HepG2 (cell line): Measurements from ENCODE around the gene CCL16. TPM values are rescaled to one million over a fixed set of nuclear protein-coding genes. Genes with fewer than 3 reads are reported as not detected.

Experiments used
- KMT2B ChIP-seq: IDR thresholded peaks from 2 replicates; pipeline ENCODE4 v1.6.1; 2016; ENCODE audit warnings: missing genetic modification reagents, missing compliant biosample characterization
- ZFP37 ChIP-seq: sonication (generic); formaldehyde crosslinking; IDR thresholded peaks from 2 replicates; pipeline ENCODE4 v1.4.0; 2020; ENCODE audit warnings: missing genetic modification reagents, borderline replicate concordance
- polyA plus RNA-seq, 8 experiments: library from polyadenylated mRNA; depleted of rRNA in 3 of 8; stranded (reverse) in 7 of 8; unstranded in 1 of 8; fragments of >200 nt; fragmentation: Illumina TruSeq in 4 of 8; extraction: Trizol in 4 of 8; gene quantifications; 2 replicates each; pipeline versions ENCODE4 v1.2.1 to v1.2.3, GENCODE V29; 2011 to 2016; ENCODE audit warnings: low read depth in 4 of 8, missing spikeins in 1 of 8, mixed read lengths in 1 of 8; ENCODE audit not compliant: insufficient read depth in 1 of 8
- total RNA-seq, 5 experiments: library from RNA; depleted of rRNA; stranded (reverse); fragments of >200 nt; fragmentation: Illumina TruSeq; extraction: Trizol; gene quantifications; 2 replicates each; pipeline ENCODE4 v1.2.3, GENCODE V29; 2016; ENCODE audit warnings: low read depth in 1 of 5
- TF ChIP-seq, protein P1 (sequence below): sonication (generic); formaldehyde crosslinking; IDR thresholded peaks from 2 replicates; pipeline ENCODE4 v1.5.1; 2020; ENCODE audit warnings: mild to moderate bottlenecking, missing genetic modification reagents
- TF ChIP-seq, protein P2 (sequence below): sonication (generic); formaldehyde crosslinking; IDR thresholded peaks from 2 replicates; pipeline ENCODE4 v1.4.0; 2020; ENCODE audit warnings: mild to moderate bottlenecking, missing genetic modification reagents
- TF ChIP-seq, protein P3 (sequence below): IDR thresholded peaks from 2 replicates; pipeline ENCODE4 v1.6.1; 2018; ENCODE audit warnings: missing genetic modification reagents, mild to moderate bottlenecking, missing compliant biosample characterization
- TF ChIP-seq, protein P4 (sequence below): sonication (generic); formaldehyde crosslinking; IDR thresholded peaks from 2 replicates; pipeline ENCODE4 v1.9.0; 2021; ENCODE audit warnings: mild to moderate bottlenecking, missing genetic modification reagents

CCL16 gene
- total and polyA plus RNA-seq, 2 of the 13 experiments (the other 11 are each of a cell fraction or from before 2014, with no cell fraction given): 2.0 to 14.7 TPM

DNA sequence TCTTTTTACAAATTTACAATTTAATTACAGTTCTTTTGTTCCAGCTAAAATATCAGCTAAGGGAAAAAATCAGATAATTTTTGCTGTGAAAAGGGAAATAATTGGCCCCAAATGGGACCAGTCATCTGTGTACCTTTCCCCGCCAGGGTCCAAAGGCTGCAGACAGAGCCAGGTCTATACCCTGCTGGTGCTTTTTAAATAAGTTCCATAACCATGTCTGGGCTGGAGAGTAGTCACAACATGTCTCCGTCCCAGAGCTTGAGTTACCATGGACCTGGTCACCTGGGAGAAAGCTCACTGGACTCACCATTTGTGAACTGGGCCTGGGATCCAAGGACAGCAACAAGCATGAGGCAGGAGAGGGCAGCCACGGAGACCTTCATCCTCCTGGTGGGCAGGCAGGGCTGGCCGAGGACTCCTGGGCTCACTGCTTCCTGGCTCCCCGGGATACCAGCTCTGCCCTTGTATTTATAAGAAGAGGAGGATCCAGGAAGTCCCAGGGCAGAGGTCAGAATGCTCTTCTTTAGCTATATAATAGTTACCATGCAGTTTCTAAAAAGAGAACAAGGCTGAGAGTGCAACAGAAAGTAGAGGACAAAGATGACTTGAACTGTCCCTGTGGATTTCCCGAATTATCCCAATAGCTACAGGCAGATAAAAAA lies 19.9 kb upstream of the CCL16 start, which contains the start of gene CCL15 (continued):
- TF ChIP-seq, protein P1, sequence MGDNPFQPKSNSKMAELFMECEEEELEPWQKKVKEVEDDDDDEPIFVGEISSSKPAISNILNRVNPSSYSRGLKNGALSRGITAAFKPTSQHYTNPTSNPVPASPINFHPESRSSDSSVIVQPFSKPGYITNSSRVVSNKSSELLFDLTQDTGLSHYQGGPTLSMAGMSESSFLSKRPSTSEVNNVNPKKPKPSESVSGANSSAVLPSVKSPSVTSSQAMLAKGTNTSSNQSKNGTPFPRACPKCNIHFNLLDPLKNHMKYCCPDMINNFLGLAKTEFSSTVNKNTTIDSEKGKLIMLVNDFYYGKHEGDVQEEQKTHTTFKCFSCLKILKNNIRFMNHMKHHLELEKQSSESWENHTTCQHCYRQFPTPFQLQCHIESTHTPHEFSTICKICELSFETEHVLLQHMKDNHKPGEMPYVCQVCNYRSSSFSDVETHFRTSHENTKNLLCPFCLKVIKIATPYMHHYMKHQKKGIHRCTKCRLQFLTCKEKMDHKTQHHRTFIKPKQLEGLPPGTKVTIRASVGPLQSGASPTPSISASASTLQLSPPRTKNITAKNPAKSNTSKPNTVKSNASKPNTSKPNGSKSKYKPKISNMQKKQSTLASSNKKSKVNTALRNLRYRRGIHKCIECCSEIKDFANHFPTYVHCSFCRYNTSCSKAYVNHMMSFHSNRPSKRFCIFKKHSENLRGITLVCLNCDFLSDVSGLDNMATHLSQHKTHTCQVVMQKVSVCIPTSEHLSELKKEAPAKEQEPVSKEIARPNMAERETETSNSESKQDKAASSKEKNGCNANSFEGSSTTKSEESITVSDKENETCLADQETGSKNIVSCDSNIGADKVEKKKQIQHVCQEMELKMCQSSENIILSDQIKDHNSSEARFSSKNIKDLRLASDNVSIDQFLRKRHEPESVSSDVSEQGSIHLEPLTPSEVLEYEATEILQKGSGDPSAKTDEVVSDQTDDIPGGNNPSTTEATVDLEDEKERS (CRISPR knock-in tag): no peak
- TF ChIP-seq, protein P2, sequence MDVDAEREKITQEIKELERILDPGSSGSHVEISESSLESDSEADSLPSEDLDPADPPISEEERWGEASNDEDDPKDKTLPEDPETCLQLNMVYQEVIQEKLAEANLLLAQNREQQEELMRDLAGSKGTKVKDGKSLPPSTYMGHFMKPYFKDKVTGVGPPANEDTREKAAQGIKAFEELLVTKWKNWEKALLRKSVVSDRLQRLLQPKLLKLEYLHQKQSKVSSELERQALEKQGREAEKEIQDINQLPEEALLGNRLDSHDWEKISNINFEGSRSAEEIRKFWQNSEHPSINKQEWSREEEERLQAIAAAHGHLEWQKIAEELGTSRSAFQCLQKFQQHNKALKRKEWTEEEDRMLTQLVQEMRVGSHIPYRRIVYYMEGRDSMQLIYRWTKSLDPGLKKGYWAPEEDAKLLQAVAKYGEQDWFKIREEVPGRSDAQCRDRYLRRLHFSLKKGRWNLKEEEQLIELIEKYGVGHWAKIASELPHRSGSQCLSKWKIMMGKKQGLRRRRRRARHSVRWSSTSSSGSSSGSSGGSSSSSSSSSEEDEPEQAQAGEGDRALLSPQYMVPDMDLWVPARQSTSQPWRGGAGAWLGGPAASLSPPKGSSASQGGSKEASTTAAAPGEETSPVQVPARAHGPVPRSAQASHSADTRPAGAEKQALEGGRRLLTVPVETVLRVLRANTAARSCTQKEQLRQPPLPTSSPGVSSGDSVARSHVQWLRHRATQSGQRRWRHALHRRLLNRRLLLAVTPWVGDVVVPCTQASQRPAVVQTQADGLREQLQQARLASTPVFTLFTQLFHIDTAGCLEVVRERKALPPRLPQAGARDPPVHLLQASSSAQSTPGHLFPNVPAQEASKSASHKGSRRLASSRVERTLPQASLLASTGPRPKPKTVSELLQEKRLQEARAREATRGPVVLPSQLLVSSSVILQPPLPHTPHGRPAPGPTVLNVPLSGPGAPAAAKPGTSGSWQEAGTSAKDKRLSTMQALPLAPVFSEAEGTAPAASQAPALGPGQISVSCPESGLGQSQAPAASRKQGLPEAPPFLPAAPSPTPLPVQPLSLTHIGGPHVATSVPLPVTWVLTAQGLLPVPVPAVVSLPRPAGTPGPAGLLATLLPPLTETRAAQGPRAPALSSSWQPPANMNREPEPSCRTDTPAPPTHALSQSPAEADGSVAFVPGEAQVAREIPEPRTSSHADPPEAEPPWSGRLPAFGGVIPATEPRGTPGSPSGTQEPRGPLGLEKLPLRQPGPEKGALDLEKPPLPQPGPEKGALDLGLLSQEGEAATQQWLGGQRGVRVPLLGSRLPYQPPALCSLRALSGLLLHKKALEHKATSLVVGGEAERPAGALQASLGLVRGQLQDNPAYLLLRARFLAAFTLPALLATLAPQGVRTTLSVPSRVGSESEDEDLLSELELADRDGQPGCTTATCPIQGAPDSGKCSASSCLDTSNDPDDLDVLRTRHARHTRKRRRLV (CRISPR knock-in tag): no peak
- no peak for TF ChIP-seq ZFP37 (CRISPR knock-in tag)
- no peak for TF ChIP-seq KMT2B (CRISPR knock-in tag)
- TF ChIP-seq, protein P3, sequence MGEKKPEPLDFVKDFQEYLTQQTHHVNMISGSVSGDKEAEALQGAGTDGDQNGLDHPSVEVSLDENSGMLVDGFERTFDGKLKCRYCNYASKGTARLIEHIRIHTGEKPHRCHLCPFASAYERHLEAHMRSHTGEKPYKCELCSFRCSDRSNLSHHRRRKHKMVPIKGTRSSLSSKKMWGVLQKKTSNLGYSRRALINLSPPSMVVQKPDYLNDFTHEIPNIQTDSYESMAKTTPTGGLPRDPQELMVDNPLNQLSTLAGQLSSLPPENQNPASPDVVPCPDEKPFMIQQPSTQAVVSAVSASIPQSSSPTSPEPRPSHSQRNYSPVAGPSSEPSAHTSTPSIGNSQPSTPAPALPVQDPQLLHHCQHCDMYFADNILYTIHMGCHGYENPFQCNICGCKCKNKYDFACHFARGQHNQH (CRISPR knock-in tag): peak; percentile 34; the same call in 1 of the 2 replicates
- TF ChIP-seq, protein P4, sequence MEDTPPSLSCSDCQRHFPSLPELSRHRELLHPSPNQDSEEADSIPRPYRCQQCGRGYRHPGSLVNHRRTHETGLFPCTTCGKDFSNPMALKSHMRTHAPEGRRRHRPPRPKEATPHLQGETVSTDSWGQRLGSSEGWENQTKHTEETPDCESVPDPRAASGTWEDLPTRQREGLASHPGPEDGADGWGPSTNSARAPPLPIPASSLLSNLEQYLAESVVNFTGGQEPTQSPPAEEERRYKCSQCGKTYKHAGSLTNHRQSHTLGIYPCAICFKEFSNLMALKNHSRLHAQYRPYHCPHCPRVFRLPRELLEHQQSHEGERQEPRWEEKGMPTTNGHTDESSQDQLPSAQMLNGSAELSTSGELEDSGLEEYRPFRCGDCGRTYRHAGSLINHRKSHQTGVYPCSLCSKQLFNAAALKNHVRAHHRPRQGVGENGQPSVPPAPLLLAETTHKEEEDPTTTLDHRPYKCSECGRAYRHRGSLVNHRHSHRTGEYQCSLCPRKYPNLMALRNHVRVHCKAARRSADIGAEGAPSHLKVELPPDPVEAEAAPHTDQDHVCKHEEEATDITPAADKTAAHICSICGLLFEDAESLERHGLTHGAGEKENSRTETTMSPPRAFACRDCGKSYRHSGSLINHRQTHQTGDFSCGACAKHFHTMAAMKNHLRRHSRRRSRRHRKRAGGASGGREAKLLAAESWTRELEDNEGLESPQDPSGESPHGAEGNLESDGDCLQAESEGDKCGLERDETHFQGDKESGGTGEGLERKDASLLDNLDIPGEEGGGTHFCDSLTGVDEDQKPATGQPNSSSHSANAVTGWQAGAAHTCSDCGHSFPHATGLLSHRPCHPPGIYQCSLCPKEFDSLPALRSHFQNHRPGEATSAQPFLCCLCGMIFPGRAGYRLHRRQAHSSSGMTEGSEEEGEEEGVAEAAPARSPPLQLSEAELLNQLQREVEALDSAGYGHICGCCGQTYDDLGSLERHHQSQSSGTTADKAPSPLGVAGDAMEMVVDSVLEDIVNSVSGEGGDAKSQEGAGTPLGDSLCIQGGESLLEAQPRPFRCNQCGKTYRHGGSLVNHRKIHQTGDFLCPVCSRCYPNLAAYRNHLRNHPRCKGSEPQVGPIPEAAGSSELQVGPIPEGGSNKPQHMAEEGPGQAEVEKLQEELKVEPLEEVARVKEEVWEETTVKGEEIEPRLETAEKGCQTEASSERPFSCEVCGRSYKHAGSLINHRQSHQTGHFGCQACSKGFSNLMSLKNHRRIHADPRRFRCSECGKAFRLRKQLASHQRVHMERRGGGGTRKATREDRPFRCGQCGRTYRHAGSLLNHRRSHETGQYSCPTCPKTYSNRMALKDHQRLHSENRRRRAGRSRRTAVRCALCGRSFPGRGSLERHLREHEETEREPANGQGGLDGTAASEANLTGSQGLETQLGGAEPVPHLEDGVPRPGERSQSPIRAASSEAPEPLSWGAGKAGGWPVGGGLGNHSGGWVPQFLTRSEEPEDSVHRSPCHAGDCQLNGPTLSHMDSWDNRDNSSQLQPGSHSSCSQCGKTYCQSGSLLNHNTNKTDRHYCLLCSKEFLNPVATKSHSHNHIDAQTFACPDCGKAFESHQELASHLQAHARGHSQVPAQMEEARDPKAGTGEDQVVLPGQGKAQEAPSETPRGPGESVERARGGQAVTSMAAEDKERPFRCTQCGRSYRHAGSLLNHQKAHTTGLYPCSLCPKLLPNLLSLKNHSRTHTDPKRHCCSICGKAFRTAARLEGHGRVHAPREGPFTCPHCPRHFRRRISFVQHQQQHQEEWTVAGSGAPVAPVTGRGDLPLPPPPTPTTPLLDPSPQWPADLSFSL (CRISPR knock-in tag): no peak
